Left ventricle myocardium superior (tissue), 1 donor: ENCODE data around the gene SMC4. TPM values are rescaled to one million over a fixed set of nuclear protein-coding genes. Genes with fewer than 3 reads are reported as not detected.
A peak's percentile ranks its signal among the peaks of the same experiment; 100 is the strongest.
"Not testable (repeated sequence)": the region's sequence is repeated elsewhere in the genome, so short reads cannot be mapped to it uniquely, and the experiment has no call there.

Experiments
- ATAC-seq: fragments of 200-7000 bp; cut with Tn5 transposase; one replicate; pipeline ENCODE4 v1.9.1; 2020; ENCODE audit warnings: mild to moderate bottlenecking, moderate library complexity
- DNase-seq: peaks from one replicate; pipeline ENCODE4 v3.0.0-alpha.2; 2020
- intact Hi-C: fragments of 100-400 bp; cut with micrococcal nuclease; formaldehyde crosslinking; loops from one replicate; pipeline ENCODE4 v1.11.0; 2022
- long read RNA-seq: library from polyadenylated mRNA; unstranded; transcript quantifications from one replicate; pipeline ENCODE4 v2.0.0, GENCODE V29; 2021
- total RNA-seq: library from RNA; stranded (reverse); fragmentation: NEBNext Ultra II Directional; extraction: Animal tissue kit (Norgen Biotek cat#: 25700); gene quantifications from one replicate; pipeline ENCODE4 v1.2.1, GENCODE V29; 2021
- donor health status: DM: no; HTN: yes; CAD: no; lungs with severe emphysema.

The SMC4 gene
- total RNA-seq: 19.4 TPM
- long read RNA-seq, partial matches to known transcripts: 10 of 13 reads
- long read RNA-seq, other reads (novel, unspliced or antisense): 3 of 13 reads

- peak; percentile 99 for ATAC-seq
- DNase-seq: peak; percentile 97
- intact Hi-C loops: no loop called here
These were observed at the start of gene SMC4, which contains the start of gene IFT80 for GRCh38 chr3:160399125-160400029. Gene SMC4 (plus strand): TSS chr3:160399650. CDS start chr3:160400827, 1,177 bp downstream. Gene IFT80 (minus strand): TSS chr3:160399225. CDS start chr3:160384600, 14,625 bp downstream.

DNA sequence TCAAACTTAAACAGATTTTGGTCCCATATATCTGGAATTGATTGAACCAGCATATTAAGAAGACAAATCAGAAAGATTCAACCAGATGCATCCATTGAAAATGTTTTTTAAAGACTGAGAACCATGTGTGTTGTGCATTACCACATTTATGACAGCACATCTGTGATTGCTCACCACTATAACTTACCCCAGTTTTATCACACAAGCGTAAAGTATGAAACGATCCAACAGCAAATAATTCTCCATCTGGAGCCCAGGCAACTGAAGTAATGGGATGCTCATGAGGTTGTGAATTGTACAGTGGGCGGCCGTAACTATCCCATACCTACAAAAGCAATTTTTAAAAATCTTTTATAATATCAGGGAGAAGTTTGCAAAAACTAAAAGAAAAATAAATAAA lies 43.6 kb upstream of the SMC4 start:
- intact Hi-C loops: no loop called here
- DNase-seq (no peak), ATAC-seq (no peak)

GRCh38 chr3:160362896-160363295 lies 36.6 kb upstream of the SMC4 start:
- DNase-seq, ATAC-seq, intact Hi-C loops: not testable (repeated sequence)

GRCh38 chr3:160365869-160366522 lies 33.5 kb upstream of the SMC4 start:
- ATAC-seq (no peak), DNase-seq (no peak)
- intact Hi-C loops: no loop called here

- intact Hi-C loops: no loop called here
- ATAC-seq (no peak), DNase-seq (no peak)
These were observed 30.6 kb upstream of the SMC4 start for GRCh38 chr3:160368804-160369203.

DNA sequence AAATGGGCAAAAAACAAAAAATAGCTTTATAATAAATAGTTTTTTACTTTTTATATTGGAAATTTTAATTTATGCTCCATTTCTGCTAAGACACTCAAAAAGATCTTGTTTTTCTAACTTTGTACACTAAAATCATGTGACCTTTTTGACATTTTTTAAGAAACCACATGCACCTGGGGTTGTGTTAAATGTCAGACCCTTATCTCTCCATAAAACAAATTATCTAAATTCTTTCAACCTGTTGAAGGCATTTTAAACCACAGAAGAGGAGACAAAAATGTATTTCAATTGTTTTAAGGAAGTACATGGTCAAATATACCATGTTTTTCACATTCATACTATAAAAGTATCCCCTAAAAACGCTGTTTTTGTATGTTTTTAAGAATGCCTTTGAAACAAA lies 29.7 kb upstream of the SMC4 start:
- ATAC-seq (no peak), DNase-seq (no peak)
- intact Hi-C loops: no loop called here

DNA sequence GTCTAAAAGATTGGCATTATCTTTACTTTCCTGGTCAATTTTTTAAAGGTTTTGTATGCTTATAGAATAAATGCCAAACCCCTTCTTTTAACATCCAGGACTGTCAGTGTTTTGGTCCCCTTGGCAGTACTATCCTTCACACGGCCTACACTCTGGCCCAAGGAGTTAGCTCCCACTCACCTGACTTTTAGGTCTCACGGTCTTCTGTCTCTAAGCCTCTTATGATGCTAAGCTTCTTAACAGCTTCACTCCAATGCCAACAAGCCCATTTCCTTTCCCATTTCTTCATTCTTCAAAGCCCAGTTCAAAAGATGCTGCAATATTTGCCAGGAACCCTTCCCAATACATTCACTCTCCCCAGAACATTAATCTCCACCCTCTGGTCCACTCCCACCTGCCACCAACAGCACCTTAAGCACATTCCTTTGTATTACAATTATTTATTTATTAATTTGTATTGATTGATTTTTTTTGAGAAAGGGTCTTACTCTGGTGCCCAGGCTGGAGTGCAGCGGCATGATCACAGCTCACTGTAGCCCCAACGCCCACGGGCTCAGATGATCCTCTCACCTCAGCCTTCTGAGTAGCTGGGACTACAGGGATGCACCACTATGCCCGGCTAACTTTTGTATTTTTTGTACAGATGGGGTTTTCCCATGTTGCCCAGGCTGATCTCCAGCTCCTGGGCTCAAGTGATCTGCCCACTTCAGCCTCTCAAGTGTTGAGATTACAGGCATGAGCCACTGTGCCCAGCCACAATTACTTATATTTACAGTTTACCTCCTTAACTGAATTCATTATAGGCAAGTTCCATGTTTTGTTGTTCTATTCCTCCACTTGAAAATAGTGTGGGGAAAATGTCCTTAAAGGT lies 28.2 kb upstream of the SMC4 start:
- DNase-seq (no peak), ATAC-seq (no peak)
- intact Hi-C loops: no loop called here

GRCh38 chr3:160372780-160373179 lies 26.7 kb upstream of the SMC4 start:
- no peak for DNase-seq
- no peak for ATAC-seq
- intact Hi-C loops: no loop called here

DNA sequence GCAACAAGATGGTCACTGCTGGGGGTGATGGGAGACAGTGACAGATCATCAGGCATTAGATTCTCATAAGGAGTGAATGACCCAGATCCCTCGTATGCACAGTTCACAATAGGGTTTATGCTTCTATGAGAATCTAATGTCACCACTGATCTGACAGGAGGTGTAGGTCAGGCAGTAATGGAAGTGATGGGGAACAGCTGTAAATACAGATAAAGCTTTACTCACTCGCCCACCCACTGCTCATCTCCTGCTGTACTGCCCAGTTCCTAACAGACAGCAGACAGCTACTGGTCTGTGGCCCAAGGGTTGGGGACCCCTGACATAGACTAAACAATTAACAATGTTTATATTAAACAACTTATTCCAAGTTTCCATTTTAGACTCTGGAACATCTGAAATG lies 25.8 kb upstream of the SMC4 start:
- no peak for DNase-seq
- intact Hi-C loops: no loop called here
- no peak for ATAC-seq

DNA sequence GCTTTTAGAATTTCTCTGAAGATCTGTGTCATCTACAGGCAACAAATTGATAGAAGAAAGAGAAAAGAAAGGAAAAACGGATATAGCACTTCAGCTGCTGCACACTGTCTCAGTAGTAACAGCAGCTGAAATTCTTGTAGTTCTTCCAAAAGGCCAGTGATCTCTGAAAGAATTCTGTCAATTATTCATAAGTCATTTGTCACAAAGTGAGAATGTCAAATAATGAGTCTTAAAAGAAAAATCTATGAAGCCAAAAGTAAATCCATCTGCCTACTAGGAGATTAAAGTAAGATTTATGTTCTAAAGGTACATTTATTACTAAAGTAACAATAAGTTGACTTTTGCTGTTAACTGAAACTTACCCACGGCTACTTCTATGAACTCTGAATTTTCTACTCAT lies 25.0 kb upstream of the SMC4 start:
- DNase-seq (no peak), ATAC-seq (no peak)
- intact Hi-C loops: no loop called here

- ATAC-seq: no peak
- intact Hi-C loops: no loop called here
- no peak for DNase-seq
These were observed 24.5 kb upstream of the SMC4 start for GRCh38 chr3:160374925-160375324.

DNA sequence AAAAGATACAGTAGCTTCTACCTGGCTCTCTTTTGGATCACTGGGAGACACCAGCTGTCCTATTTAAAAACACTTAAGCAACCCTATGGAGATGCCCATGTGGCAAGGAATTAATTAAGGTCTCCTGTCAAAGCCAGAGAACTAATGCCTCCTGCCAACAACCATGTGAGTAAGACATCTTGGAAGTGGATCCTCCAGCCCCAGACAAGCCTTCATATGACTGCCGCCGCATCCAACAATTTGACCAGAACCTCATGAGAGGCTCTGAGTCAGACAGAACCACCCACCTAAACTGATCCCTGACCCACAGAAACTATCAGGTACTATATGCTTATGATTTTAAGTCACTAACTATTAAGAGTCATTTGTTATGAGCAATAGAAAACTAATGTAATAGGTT lies 22.8 kb upstream of the SMC4 start:
- no peak for DNase-seq
- intact Hi-C loops: no loop called here
- no peak for ATAC-seq

DNA sequence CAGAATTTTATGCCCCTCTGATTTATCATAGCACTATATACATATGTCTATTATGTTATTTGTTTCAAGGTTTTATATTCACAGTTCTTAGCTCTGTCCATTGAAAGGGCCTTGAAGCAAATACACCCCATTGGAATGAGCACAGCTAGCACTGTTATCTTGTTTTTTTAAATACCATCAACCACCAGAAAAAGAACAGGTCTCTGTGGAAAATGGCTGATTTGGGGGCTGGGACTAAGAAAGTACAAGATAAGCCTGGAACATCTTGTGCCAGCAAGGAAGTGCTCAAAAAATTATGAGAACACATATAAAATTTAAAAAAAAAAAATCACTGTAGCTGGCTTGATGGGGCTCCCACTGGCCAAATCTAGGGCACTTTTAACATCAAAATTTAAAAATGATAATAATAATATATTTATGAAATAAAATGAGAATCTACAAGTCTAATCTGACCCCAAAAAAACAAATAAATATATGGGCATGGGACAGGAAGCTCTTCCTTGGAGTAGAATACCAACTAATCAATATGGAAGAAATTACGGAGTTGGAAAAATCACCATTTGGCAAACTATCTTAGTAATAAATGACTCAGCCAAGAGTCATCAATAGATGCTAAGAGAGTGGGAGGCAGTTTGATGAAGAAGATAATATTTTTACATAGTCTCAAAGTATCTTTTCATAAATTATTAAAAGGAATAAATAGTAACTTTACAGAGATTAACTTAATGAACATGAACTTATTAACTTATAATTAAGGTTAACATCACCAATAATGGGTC lies 20.9 kb upstream of the SMC4 start:
- intact Hi-C loops: no loop called here
- DNase-seq (no peak), ATAC-seq (no peak)

DNA sequence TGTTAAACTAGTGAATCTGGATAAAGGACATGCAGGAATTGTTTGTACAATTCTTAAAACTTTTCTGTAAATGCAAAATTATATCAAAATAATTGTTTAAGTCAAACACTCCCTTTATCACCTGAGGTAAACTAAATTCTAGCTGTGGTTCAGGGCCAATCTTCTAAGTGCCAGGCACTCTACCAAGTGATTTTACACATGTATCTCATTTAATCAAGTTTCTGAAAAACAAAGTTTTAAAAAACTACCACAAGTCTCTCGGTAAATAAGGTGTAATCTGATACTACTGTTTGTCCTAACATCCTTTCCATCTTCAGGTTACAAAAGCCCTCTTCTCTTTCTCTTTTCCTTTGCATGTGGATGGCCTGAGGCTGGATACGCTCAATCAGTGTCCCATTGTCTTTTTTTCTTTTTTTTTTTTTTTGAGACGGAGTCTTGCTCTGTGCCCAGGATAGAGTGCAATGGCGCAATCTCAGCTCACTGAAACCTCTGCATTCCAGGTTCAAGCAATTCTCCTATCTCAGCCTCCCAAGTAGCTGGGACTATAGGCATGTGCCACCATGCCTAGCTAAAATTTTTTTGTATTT lies 19.7 kb upstream of the SMC4 start:
- DNase-seq: no peak
- intact Hi-C loops: no loop called here
- ATAC-seq: no peak

DNA sequence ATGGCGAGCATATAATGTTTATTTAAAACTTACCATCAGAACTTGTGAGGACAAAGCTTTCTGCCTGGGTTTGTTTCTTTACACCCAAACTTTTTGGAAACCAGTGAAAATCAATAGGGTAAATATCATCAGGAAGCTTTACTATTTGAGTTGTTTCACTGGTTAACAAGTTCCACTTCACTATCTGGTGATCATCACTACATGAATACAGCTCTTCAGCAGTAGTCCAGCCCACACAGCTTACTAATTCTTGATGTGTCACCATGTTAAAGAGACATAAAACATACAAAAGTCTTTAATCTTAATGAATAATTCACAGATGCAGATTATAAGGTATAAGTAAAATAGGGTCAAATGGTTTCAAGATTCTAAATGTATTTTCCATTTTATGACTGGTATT lies 18.0 kb upstream of the SMC4 start:
- ATAC-seq (no peak), DNase-seq (no peak)
- intact Hi-C loops: no loop called here

GRCh38 chr3:160384639-160385318 lies 14.7 kb upstream of the SMC4 start:
- ATAC-seq: no peak
- no peak for DNase-seq
- intact Hi-C loops: no loop called here

DNA sequence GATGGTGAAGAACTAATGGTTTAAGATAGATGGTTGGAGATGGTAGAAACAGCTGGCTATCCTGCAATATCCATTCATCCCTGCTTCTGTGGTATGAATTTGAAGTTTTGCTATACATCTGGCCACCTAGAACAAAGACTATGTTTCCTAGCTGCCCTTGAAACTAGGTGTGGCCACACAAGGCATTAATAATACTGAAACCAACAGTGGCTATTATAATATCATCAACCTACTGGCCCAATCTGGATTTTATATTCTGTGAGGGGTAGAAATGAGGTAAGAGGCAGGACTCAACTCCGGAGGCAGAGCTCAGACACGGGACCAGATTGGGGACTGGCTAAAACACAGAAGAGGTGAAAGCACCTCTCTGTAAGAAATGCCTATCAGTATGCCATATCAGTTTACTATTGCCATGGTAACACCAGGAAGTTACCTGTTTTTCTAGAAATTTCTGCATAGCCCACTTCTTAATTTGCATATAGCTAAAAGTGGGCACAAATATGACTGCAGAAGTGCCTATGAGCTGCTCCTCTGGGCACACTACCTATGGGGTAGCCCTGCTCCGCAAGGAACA lies 8.8 kb upstream of the SMC4 start:
- no peak for ATAC-seq
- intact Hi-C loops: no loop called here
- DNase-seq: no peak

DNA sequence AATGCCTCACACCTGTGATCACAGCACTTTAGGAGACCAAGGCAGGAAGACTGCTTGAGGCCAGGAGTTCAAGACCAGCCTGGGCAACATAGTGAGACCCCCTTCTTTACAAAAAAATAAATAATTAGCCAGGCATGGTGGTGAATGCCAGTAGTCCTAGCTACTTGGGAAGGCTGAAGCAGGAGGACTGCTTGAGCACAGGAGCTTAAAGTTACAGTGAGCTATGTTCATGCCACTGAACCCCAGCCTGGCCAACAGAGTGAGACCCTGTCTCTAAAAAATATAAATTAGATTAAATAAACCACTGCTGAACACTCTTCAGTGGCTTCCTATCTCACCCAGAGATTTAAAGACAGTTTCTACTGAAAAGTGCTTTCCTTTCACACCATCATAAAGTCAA lies 6.7 kb upstream of the SMC4 start:
- intact Hi-C loops: no loop called here
- ATAC-seq: no peak
- no peak for DNase-seq
